Body of pancreas (tissue), 2 donors: Measurements from ENCODE around the gene KCTD4. TPM values are rescaled to one million over a fixed set of nuclear protein-coding genes. Genes with fewer than 3 reads are reported as not detected.

Source experiments
- total RNA-seq, 2 donors: library from RNA; depleted of rRNA; stranded (reverse); fragments of >200 nt; gene quantifications; one replicate each; pipeline ENCODE4 v1.1.0, GENCODE V29; 2016

KCTD4 gene
- total RNA-seq, 2 donors from 2014 or later, result not detected

Other genes starting within 250 kb of the KCTD4 start
- 1 to 10 TPM; 1.3 to 1.6 TPM for gene NUFIP1, start 211.6 kb downstream of the KCTD4 start, total RNA-seq
- 10 to 100 TPM; 16.2 to 25.2 TPM for gene GPALPP1, start 211.5 kb downstream of the KCTD4 start, total RNA-seq
- gene GTF2F2, start 80.5 kb downstream of the KCTD4 start, total RNA-seq, result 1 to 10 TPM; 5.9 to 9.6 TPM
- gene TPT1, start 140.1 kb upstream of the KCTD4 start, total RNA-seq, result 1,000 to 10,000 TPM; 1,254 to 1,787 TPM
- gene SLC25A30, start 217.3 kb upstream of the KCTD4 start, total RNA-seq, result 10 to 100 TPM in 1 of 2 donors, 1 to 10 TPM in 1; 7.3 to 10.1 TPM